H9 (cell line): ENCODE data around the gene AFAP1. TPM values are rescaled to one million over a fixed set of nuclear protein-coding genes. Genes with fewer than 3 reads are reported as not detected.

Experiments used
- DNase-seq: peaks from one replicate; pipeline ENCODE4 v3.0.0-alpha.2; 2017
- H2AFZ ChIP-seq: one replicate; pipeline ENCODE4 v1.6.1; 2013; ENCODE audit warnings: mild to moderate bottlenecking, low read length, control low read depth, moderate library complexity
- H2AK5ac ChIP-seq: 2 replicates; pipeline ENCODE4 v1.6.1; 2013; ENCODE audit warnings: low read length, control low read depth, mixed read lengths; ENCODE audit not compliant: insufficient read length
- H2BK120ac ChIP-seq: one replicate; pipeline ENCODE4 v1.6.1; 2013; ENCODE audit warnings: low read depth, mild to moderate bottlenecking, low read length, control low read depth, inconsistent platforms; ENCODE audit not compliant: poor library complexity, severe bottlenecking
- H2BK12ac ChIP-seq: 2 replicates; pipeline ENCODE4 v1.6.1; 2013; ENCODE audit warnings: low read length, control low read depth, mixed read lengths, low read depth; ENCODE audit not compliant: insufficient read length
- H2BK15ac ChIP-seq: 2 replicates; pipeline ENCODE4 v1.6.1; 2013; ENCODE audit warnings: low read depth, low read length, control low read depth
- H2BK20ac ChIP-seq: one replicate; pipeline ENCODE4 v1.6.1; 2013; ENCODE audit warnings: low read depth, mild to moderate bottlenecking, low read length, control low read depth, inconsistent platforms; ENCODE audit not compliant: poor library complexity, severe bottlenecking
- H2BK5ac ChIP-seq: 2 replicates; pipeline ENCODE4 v1.6.1; 2013; ENCODE audit warnings: low read length, control low read depth, mixed read lengths; ENCODE audit not compliant: insufficient read length
- H3K14ac ChIP-seq: 2 replicates; pipeline ENCODE4 v1.6.1; 2013; ENCODE audit warnings: low read length, control low read depth; ENCODE audit not compliant: insufficient read depth
- H3K18ac ChIP-seq: 2 replicates; pipeline ENCODE4 v1.6.1; 2013; ENCODE audit warnings: low read depth, mild to moderate bottlenecking, mixed read lengths, low read length, control low read depth; ENCODE audit not compliant: insufficient read length
- H3K23ac ChIP-seq: 2 replicates; pipeline ENCODE4 v1.6.1; 2013; ENCODE audit warnings: low read length, control low read depth, mixed read lengths, low read depth; ENCODE audit not compliant: insufficient read length
- H3K23me2 ChIP-seq: 2 replicates; pipeline ENCODE4 v1.6.1; 2013; ENCODE audit warnings: low read depth, mild to moderate bottlenecking, mixed read lengths, low read length, control low read depth; ENCODE audit not compliant: insufficient read length, poor library complexity, severe bottlenecking
- H3K27ac ChIP-seq: 2 replicates; pipeline ENCODE4 v1.5.1; 2013; ENCODE audit warnings: low read length, control low read depth, mixed read lengths, low read depth; ENCODE audit not compliant: insufficient read length
- H3K27me3 ChIP-seq: 2 replicates; pipeline ENCODE4 v1.6.1; 2013; ENCODE audit warnings: low read length, control low read depth, inconsistent platforms; ENCODE audit not compliant: insufficient read depth
- H3K4ac ChIP-seq: 2 replicates; pipeline ENCODE4 v1.6.1; 2013; ENCODE audit warnings: low read depth, mild to moderate bottlenecking, control low read depth, inconsistent platforms, low read length, moderate library complexity
- H3K4me1 ChIP-seq: 2 replicates; pipeline ENCODE4 v1.6.1; 2013; ENCODE audit warnings: low read length, control low read depth, inconsistent platforms; ENCODE audit not compliant: insufficient read depth
- H3K4me2 ChIP-seq: 2 replicates; pipeline ENCODE4 v1.6.1; 2013; ENCODE audit warnings: low read length, control low read depth, mixed read lengths; ENCODE audit not compliant: insufficient read length, insufficient read depth
- H3K56ac ChIP-seq: 2 replicates; pipeline ENCODE4 v1.6.1; 2013; ENCODE audit warnings: low read depth, mild to moderate bottlenecking, mixed read lengths, low read length, control low read depth; ENCODE audit not compliant: insufficient read length
- H3K79me1 ChIP-seq: 2 replicates; pipeline ENCODE4 v1.6.1; 2013; ENCODE audit warnings: low read depth, mild to moderate bottlenecking, moderate library complexity, low read length, control low read depth, inconsistent platforms; ENCODE audit not compliant: insufficient read depth, poor library complexity, severe bottlenecking
- H3K79me2 ChIP-seq: 2 replicates; pipeline ENCODE4 v1.6.1; 2013; ENCODE audit warnings: low read length, control low read depth, inconsistent platforms; ENCODE audit not compliant: insufficient read depth
- H3K9ac ChIP-seq: 2 replicates; pipeline ENCODE4 v1.6.1; 2013; ENCODE audit warnings: low read length, control low read depth, mixed read lengths; ENCODE audit not compliant: insufficient read length; ENCODE audit errors: extremely low read depth
- H3K9me3 ChIP-seq: one replicate; pipeline ENCODE4 v1.6.1; 2013; ENCODE audit warnings: low read depth, low read length, inconsistent platforms; ENCODE audit not compliant: control insufficient read depth
- H3T11ph ChIP-seq: one replicate; pipeline ENCODE4 v1.6.1; 2013; ENCODE audit warnings: mild to moderate bottlenecking, low read length, control low read depth, inconsistent platforms
- H4K20me1 ChIP-seq: one replicate; pipeline ENCODE4 v1.6.1; 2013; ENCODE audit not compliant: control insufficient read depth, insufficient read length, insufficient read depth
- H4K5ac ChIP-seq: 2 replicates; pipeline ENCODE4 v1.6.1; 2013; ENCODE audit warnings: low read depth, mild to moderate bottlenecking, mixed read lengths, low read length, control low read depth; ENCODE audit not compliant: insufficient read length
- H4K8ac ChIP-seq: replicated peaks from 2 replicates; pipeline ENCODE4 v1.6.1; 2013; ENCODE audit warnings: low read length, control low read depth, mixed read lengths, low read depth; ENCODE audit not compliant: insufficient read length
- H4K91ac ChIP-seq: 2 replicates; pipeline ENCODE4 v1.6.1; 2013; ENCODE audit warnings: low read depth, mild to moderate bottlenecking, moderate library complexity, mixed read lengths, low read length, control low read depth; ENCODE audit not compliant: insufficient read length
- H3K27ac Mint-ChIP-seq, 3 experiments: 2 replicates in 2 of 3; 3 replicates in 1 of 3; pipeline ENCODE4 v1.8.0; 2020 to 2021; ENCODE audit warnings: mixed read lengths in 3 of 3, mild to moderate bottlenecking in 1 of 3, moderate library complexity in 1 of 3
- H3K27me3 Mint-ChIP-seq: 2 replicates; pipeline ENCODE4 v1.8.0; 2021; ENCODE audit warnings: low read depth, mild to moderate bottlenecking, moderate library complexity, mixed read lengths
- H3K36me3 Mint-ChIP-seq, 3 experiments: 2 replicates in 2 of 3; 3 replicates in 1 of 3; pipeline ENCODE4 v1.8.0; 2020 to 2021; ENCODE audit warnings: low read depth in 3 of 3, mixed read lengths in 3 of 3; ENCODE audit not compliant: insufficient read depth in 1 of 3
- H3K4me1 Mint-ChIP-seq, 2 experiments: 2 replicates each; pipeline ENCODE4 v1.8.0; 2020; ENCODE audit warnings: mixed read lengths in 2 of 2
- H3K4me3 Mint-ChIP-seq, 2 experiments: 2 replicates in 1 of 2; 3 replicates in 1 of 2; pipeline ENCODE4 v1.8.0; 2020 to 2021; ENCODE audit warnings: mild to moderate bottlenecking in 2 of 2, mixed read lengths in 2 of 2, moderate library complexity in 1 of 2
- H3K9me3 Mint-ChIP-seq, 2 experiments: 2 replicates in 1 of 2; 3 replicates in 1 of 2; pipeline ENCODE4 v1.8.0; 2020; ENCODE audit warnings: mild to moderate bottlenecking in 2 of 2, mixed read lengths in 2 of 2, moderate library complexity in 1 of 2
- CTCF ChIP-seq: fragments of 200-600 bp; sonication (generic); conservative IDR thresholded peaks from 3 replicates; pipeline ENCODE4 v1.8.0; 2021; ENCODE audit warnings: antibody characterized with exemption, mild to moderate bottlenecking
- WGBS: extraction: QIAGEN DNeasy Blood & Tissue Kit; methylation state at CpG from one replicate; pipeline ENCODE4 v1.1.7; 2013; ENCODE audit warnings: missing lambda C conversion rate, low lambda C conversion rate, mixed read lengths; ENCODE audit not compliant: insufficient read length; ENCODE audit errors: extremely low coverage; 5-methylcytosine and 5-hydroxymethylcytosine counted together
- total RNA-seq: library from RNA; stranded (reverse); gene quantifications from 2 replicates; pipeline ENCODE4 v1.2.1, GENCODE V29; 2021

AFAP1 gene
- total RNA-seq, 1 experiment from 2014 or later: 6.5 TPM

- peak overlapping the region in 1 of 3 experiments; percentile 32; a peak in 1 of 7 replicates for H3K27ac Mint-ChIP-seq
Measured at GRCh38 chr4:7753931-7754465, 185.7 kb downstream of the AFAP1 start.

More at GRCh38 chr4:7753931-7754465, 185.7 kb downstream of the AFAP1 start:
- Mint-ChIP-seq H3K9me3 (no peaks in the 10 kb centered on the region; a peak in 1 of 5 replicates), H3K4me1 (peaks cover 5 to 10% of the 10 kb centered on the region in 2 experiments; a peak in 2 of 4 replicates), H3K27me3 (peaks cover 32% of the 10 kb centered on the region), H3K36me3 (no peaks in the 10 kb centered on the region), H3K4me3 (no peak overlapping the region)
- H3K4me1 ChIP-seq: no peaks in the 10 kb centered on the region
- H3T11ph ChIP-seq: no peak overlapping the region
- no peak overlapping the region for H3K4me2 ChIP-seq
- H3K9me3 ChIP-seq: no peaks in the 10 kb centered on the region
- no CpG with 5 or more reads among the region's 15 CpGs for WGBS
- H3K23ac ChIP-seq: no peak overlapping the region
- H2BK20ac ChIP-seq: no peak overlapping the region
- H3K9ac ChIP-seq: no peak overlapping the region
- H3K79me1 ChIP-seq: no peaks in the 10 kb centered on the region
- H4K20me1 ChIP-seq: no peaks in the 10 kb centered on the region
- H2BK120ac ChIP-seq: no peak overlapping the region
- TF ChIP-seq CTCF: no peak
- no peak overlapping the region for H2AK5ac ChIP-seq
- H2BK12ac ChIP-seq: no peak overlapping the region
- no peak overlapping the region for H3K14ac ChIP-seq
- H3K18ac ChIP-seq: no peak overlapping the region
- H4K5ac ChIP-seq: no peak overlapping the region
- no peaks in the 10 kb centered on the region for H3K23me2 ChIP-seq
- no peak overlapping the region for H3K27ac ChIP-seq
- no peak overlapping the region for H2BK5ac ChIP-seq
- DNase-seq: no peak
- no peak overlapping the region for H2BK15ac ChIP-seq
- no peak overlapping the region for H2AFZ ChIP-seq
- H3K27me3 ChIP-seq: no peaks in the 10 kb centered on the region
- H4K8ac ChIP-seq: no peak overlapping the region
- no peak overlapping the region for H3K4ac ChIP-seq
- H3K56ac ChIP-seq: no peak overlapping the region
- H4K91ac ChIP-seq: no peak overlapping the region
- H3K79me2 ChIP-seq: no peaks in the 10 kb centered on the region
